IPS-11a (cell line): ENCODE data around the gene CALB2.
A peak's percentile ranks its signal among the peaks of the same experiment; 100 is the strongest.

ENCODE experiments used
- H3K4me3 ChIP-seq: one replicate; pipeline ENCODE4 v1.5.1; 2013; ENCODE audit warnings: low read depth, low read length, control low read depth

CALB2 gene

DNA sequence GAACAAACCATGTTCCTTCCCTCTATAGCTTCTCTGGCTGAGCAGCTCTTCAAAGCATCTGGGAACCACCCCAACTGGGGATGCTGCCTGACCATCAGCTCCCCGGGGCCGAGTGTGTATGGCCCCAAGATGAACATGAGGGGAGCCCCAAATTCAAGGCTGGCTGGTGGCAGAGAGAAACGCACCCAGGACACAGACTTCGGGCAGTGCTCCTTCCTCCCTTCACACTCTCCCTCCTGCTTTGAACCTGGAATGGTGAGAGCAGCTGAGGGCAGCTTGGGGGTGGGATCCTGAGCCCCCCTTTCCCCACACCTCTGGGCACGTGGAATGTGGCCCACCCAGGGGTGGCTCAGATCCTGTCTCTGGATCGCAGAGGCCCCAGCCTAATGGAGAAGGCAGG lies 66.1 kb downstream of the CALB2 start:
- no peak overlapping the region for H3K4me3 ChIP-seq

GRCh38 chr16:71425746-71426068 lies 67.2 kb downstream of the CALB2 start:
- H3K4me3 ChIP-seq = peak overlapping the region; percentile 69

DNA sequence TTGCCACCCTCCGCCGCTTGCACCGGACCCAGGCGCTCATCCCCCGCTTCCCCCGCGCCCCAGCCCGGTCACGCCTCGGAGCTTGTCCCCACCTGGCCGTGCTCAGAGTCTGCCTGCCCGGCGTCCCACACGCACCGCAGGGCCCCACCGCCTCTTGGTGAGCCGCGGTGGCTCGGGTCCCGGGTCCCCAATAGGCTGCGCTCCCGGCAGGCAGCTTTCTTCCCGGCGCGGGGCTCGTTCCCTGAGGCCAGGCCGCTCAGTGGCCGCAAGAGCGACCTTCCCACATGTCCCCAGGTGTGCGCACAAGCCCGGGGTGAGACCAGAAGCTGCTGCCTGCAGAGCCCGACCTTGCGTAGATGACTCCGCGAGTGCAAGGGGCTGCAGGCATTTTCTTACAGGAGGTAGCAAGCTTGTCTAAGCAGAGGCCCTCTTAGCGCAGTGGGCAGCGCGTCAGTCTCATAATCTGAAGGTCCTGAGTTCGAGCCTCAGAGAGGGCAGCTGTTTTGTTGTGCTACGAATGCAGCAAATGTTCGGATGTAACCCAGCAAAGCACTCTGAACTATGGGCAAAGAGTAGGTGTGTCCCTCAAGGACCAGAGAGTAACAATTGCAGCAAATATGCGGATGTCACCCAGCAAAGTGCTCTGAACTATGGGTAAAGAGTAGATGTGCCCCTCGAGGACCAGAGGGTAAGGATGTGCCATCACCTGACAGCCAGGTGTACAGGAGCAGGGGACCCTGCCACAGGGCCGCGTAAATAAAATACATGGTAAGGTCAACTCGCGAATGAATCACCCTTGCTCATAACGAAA lies 67.8 kb downstream of the CALB2 start:
- H3K4me3 ChIP-seq = peak overlapping the region; percentile 69

- no peak overlapping the region for H3K4me3 ChIP-seq
Observed at GRCh38 chr16:71426880-71427615, 68.5 kb downstream of the CALB2 start.

- no peak overlapping the region for H3K4me3 ChIP-seq
Observed at GRCh38 chr16:71428385-71428784, 69.9 kb downstream of the CALB2 start.

DNA sequence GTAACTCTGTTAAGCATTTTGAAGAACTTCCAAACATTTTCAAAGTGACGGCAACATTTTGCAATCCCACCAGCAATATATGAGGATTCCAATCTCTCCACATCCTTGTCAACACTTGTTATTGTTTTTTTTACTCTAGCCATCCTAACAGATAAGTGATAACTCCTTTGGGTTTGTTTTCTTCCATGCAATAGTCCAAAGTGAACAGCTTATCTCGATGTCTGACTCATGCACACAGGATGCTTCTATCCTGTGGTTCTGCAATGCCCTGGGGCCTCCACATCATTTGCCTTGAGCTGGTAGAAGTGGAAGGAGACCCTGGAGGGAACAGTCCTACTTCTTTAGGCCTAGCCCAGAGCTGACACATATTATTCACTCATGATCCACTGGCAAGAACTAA lies 70.4 kb downstream of the CALB2 start:
- H3K4me3 ChIP-seq = no peak overlapping the region

DNA sequence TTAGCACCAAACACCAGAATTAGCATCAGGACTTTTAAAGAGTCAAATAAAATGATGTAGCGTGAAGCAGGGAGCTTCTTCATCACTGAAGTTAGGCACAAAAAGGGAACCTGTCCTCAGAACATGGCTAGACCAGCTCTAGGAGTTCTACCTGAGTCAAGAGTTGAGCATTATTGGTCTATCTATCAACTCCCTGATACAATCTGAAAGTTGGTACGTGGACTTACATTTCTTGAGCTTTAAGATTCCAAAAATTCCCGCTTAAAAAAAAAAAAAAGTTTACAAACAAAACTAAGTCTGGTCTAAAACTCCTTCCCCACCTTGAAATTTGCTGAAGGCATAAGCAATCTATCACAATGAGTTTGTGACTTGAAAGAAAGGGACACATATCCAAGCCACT lies 71.1 kb downstream of the CALB2 start:
- no peak overlapping the region for H3K4me3 ChIP-seq

GRCh38 chr16:71430744-71431143 lies 72.2 kb downstream of the CALB2 start:
- H3K4me3 ChIP-seq = no peak overlapping the region

DNA sequence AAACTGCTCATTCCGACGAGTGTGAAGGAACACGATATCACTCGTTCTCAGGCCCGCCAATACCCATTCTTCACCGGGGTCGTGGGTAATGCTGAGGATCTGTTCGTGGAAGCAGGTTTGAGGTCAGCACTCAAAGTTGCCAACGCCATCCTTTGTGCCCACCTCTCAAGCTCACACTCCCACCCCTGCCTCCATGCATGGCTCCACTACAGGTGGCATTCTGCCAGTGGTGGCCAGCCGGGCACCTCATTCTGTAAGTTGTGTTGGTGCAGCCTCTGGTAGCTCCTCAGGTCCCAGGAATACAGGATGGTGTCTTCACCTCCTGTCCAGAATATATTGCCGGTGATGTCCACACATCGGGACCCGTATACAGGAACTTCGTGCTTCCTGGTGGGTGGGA lies 72.7 kb downstream of the CALB2 start:
- H3K4me3 ChIP-seq = no peak overlapping the region

GRCh38 chr16:71431991-71432390 lies 73.5 kb downstream of the CALB2 start:
- no peak overlapping the region for H3K4me3 ChIP-seq

- H3K4me3 ChIP-seq = no peak overlapping the region
Observed at GRCh38 chr16:71432906-71433305, 74.4 kb downstream of the CALB2 start.

DNA sequence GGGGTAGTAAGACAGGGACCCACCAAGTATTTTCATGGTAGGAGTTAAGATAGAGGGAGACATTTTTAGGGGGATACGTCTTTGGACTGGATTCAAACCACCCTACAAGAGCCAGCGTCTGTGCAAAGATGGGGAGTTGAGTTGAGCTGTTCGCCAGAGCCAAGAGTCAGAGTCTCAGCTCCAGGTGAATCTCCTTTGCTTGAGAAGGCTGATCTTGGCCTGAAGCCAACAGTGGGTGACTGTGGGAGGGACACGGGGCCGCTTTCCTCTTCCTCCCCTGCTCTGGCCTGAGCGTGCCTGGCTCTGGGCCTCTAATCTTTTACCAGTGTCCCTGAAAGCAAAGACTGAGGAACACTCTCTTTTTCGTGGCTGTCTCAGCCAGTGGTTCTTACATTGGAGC lies 78.0 kb downstream of the CALB2 start:
- H3K4me3 ChIP-seq = no peak overlapping the region

DNA sequence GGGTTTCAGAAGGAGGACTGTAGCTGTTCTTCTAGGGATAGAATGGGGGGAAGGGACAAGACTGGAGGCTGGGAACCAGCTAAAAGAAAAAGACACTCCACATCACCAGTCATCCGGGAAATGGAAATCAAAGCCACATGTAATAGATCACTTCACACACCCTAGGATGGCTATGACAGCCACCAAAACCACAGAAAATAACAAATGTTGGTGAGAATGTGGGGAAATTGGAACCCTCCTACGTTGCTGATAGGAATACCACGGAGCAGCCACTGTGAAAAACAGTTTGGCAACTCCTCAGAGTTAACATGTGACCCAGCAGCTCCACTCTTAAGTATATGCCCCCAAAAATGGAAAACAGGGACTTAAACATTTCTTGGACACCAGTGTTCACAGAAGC lies 81.0 kb downstream of the CALB2 start:
- no peak overlapping the region for H3K4me3 ChIP-seq
